ENCODE results near the gene CTNNA3. TPM values are rescaled to one million over a fixed set of nuclear protein-coding genes. Genes with fewer than 3 reads are reported as not detected.

CTNNA3 gene
- total and polyA plus RNA-seq, 10 donors: 0.03 to 2.4 (median 0.76) TPM; not detected in 1

GRCh38 chr10:66737241-66737640 lies 958.8 kb downstream of the CTNNA3 start:
- H3K27ac ChIP-seq: no peak overlapping the region
- no peak overlapping the region for H3K4me3 ChIP-seq
- intact Hi-C loops (cut with DNase I; ENCODE audit: low total_unique reads): no loop called here
- no peaks in the 10 kb centered on the region for H3K4me1 ChIP-seq
- peaks cover 0 to 6% (median 0%) of the 10 kb centered on the region in 8 donors for H3K9me3 ChIP-seq
- TF ChIP-seq CTCF (IDR thresholded peaks at IDR 0.05 in 8 of 11, conservative IDR thresholded peaks at IDR 0.05 in 3 of 11): no peak
- no peak for TF ChIP-seq POLR2AphosphoS5 (IDR thresholded peaks at IDR 0.05)
- TF ChIP-seq POLR2A (IDR thresholded peaks at IDR 0.05): no peak
- DNase-seq: no peak
- no peaks in the 10 kb centered on the region for H3K27me3 ChIP-seq (replicated peaks in 1 of 7)
- H3K36me3 ChIP-seq: no peaks in the 10 kb centered on the region
- WGBS, 5 donors: 79 to 93% (median 85%) methylated on average over 2 of the region's 2 CpGs

GRCh38 chr10:66723608-66724400 lies 972.2 kb downstream of the CTNNA3 start:
- no peaks in the 10 kb centered on the region for H3K9me3 ChIP-seq
- no peak for TF ChIP-seq CTCF (IDR thresholded peaks at IDR 0.05 in 8 of 11, conservative IDR thresholded peaks at IDR 0.05 in 3 of 11)
- TF ChIP-seq POLR2AphosphoS5 (IDR thresholded peaks at IDR 0.05): no peak
- TF ChIP-seq POLR2A (IDR thresholded peaks at IDR 0.05): no peak
- no peak for DNase-seq
- H3K27me3 ChIP-seq (replicated peaks in 1 of 7): no peaks in the 10 kb centered on the region
- no peaks in the 10 kb centered on the region for H3K36me3 ChIP-seq
- no peak overlapping the region for H3K27ac ChIP-seq
- no peaks in the 10 kb centered on the region for H3K4me1 ChIP-seq
- 53 to 68% (median 60%) methylated on average over 2 of the region's 2 CpGs for WGBS, 5 donors
- no peak overlapping the region for H3K4me3 ChIP-seq
- intact Hi-C loops (cut with DNase I; ENCODE audit: low total_unique reads): no loop called here

- TF ChIP-seq POLR2A (IDR thresholded peaks at IDR 0.05) (no peak), CTCF (IDR thresholded peaks at IDR 0.05 in 8 of 11, conservative IDR thresholded peaks at IDR 0.05 in 3 of 11) (no peak), POLR2AphosphoS5 (IDR thresholded peaks at IDR 0.05) (no peak)
- no peaks in the 10 kb centered on the region for H3K4me1 ChIP-seq
- no peaks in the 10 kb centered on the region for H3K36me3 ChIP-seq
- no peaks in the 10 kb centered on the region for H3K27me3 ChIP-seq (replicated peaks in 1 of 7)
- no peak overlapping the region for H3K27ac ChIP-seq
- whole genome bisulfite sequencing, 5 donors: 56 to 74% (median 67%) methylated on average over 1 of the region's 1 CpG
- no peak for DNase-seq
- no peak overlapping the region for H3K4me3 ChIP-seq
- H3K9me3 ChIP-seq: no peaks in the 10 kb centered on the region
- intact Hi-C loops (cut with DNase I; ENCODE audit: low total_unique reads): no loop called here
Measured at GRCh38 chr10:66719483-66719882, 976.5 kb downstream of the CTNNA3 start.

- 71 to 84% (median 77%) methylated on average over 8 of the region's 8 CpGs for WGBS, 5 donors
- TF ChIP-seq POLR2AphosphoS5 (IDR thresholded peaks at IDR 0.05) (no peak), POLR2A (IDR thresholded peaks at IDR 0.05) (no peak), CTCF (IDR thresholded peaks at IDR 0.05 in 8 of 11, conservative IDR thresholded peaks at IDR 0.05 in 3 of 11) (no peak)
- no peaks in the 10 kb centered on the region for H3K4me1 ChIP-seq
- H3K4me3 ChIP-seq: no peak overlapping the region
- DNase-seq: no peak
- intact Hi-C loops (cut with DNase I; ENCODE audit: low total_unique reads): no loop called here
- H3K27me3 ChIP-seq (replicated peaks in 1 of 7): no peaks in the 10 kb centered on the region
- no peak overlapping the region for H3K27ac ChIP-seq
- no peaks in the 10 kb centered on the region for H3K36me3 ChIP-seq
- no peaks in the 10 kb centered on the region for H3K9me3 ChIP-seq
Measured at GRCh38 chr10:66717231-66717981, 978.6 kb downstream of the CTNNA3 start.

Measured in spleen (tissue), 11 donors.